Measurements from ENCODE around the gene ZDHHC14. TPM values are rescaled to one million over a fixed set of nuclear protein-coding genes. Genes with fewer than 3 reads are reported as not detected.

ZDHHC14 gene
- total and polyA plus RNA-seq, 2 experiments from 2014 or later: 3.0 to 7.4 TPM

GRCh38 chr6:157386023-157386422, 5.0 kb downstream of the ZDHHC14 start (continued):
- TF ChIP-seq, protein P1, sequence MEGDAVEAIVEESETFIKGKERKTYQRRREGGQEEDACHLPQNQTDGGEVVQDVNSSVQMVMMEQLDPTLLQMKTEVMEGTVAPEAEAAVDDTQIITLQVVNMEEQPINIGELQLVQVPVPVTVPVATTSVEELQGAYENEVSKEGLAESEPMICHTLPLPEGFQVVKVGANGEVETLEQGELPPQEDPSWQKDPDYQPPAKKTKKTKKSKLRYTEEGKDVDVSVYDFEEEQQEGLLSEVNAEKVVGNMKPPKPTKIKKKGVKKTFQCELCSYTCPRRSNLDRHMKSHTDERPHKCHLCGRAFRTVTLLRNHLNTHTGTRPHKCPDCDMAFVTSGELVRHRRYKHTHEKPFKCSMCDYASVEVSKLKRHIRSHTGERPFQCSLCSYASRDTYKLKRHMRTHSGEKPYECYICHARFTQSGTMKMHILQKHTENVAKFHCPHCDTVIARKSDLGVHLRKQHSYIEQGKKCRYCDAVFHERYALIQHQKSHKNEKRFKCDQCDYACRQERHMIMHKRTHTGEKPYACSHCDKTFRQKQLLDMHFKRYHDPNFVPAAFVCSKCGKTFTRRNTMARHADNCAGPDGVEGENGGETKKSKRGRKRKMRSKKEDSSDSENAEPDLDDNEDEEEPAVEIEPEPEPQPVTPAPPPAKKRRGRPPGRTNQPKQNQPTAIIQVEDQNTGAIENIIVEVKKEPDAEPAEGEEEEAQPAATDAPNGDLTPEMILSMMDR (conservative IDR thresholded peaks at IDR 0.05; ENCODE audit: low read depth in 2 of 2): no peak
- TF ChIP-seq CREB1 (CRISPR knock-in tag; IDR thresholded peaks at IDR 0.05; ENCODE audit: low read depth) (no peak), NANOG (IDR thresholded peaks at IDR 0.05; ENCODE audit: borderline replicate concordance) (no peak), REST (IDR thresholded peaks at IDR 0.05; ENCODE audit: unreplicated experiment) (no peak), EZH2 (IDR thresholded peaks at IDR 0.05; ENCODE audit: low read depth, unreplicated experiment) (no peak)
- TF ChIP-seq, protein P2, sequence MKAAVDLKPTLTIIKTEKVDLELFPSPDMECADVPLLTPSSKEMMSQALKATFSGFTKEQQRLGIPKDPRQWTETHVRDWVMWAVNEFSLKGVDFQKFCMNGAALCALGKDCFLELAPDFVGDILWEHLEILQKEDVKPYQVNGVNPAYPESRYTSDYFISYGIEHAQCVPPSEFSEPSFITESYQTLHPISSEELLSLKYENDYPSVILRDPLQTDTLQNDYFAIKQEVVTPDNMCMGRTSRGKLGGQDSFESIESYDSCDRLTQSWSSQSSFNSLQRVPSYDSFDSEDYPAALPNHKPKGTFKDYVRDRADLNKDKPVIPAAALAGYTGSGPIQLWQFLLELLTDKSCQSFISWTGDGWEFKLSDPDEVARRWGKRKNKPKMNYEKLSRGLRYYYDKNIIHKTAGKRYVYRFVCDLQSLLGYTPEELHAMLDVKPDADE (IDR thresholded peaks at IDR 0.05): no peak

- no peak for ATAC-seq
- Histone ChIP-seq H3K27me3 (ENCODE audit: insufficient read depth) (peaks cover 20% of the 10 kb centered on the region), H3K9me2 (ENCODE audit: insufficient read depth) (no peaks in the 10 kb centered on the region), H3K79me2 (replicated peaks; ENCODE audit: insufficient read depth) (no peaks in the 10 kb centered on the region), H3K4me2 (no peak overlapping the region), H3K4me1 (ENCODE audit: insufficient read depth) (peaks cover 9% of the 10 kb centered on the region; the same call in 1 of the 2 replicates), H3K4me3 (no peak overlapping the region), H2AFZ (no peak overlapping the region), H3F3A (replicated peaks; ENCODE audit: low read depth) (no peaks in the 10 kb centered on the region), H4K20me1 (replicated peaks; ENCODE audit: insufficient read depth) (peaks cover 2% of the 10 kb centered on the region; the same call in 1 of the 2 replicates), H3K27ac (ENCODE audit: low read depth) (no peak overlapping the region), H3K36me3 (ENCODE audit: insufficient read depth) (peaks cover 3% of the 10 kb centered on the region; the same call in 1 of the 2 replicates)
- Mint-ChIP-seq H3K36me3 (ENCODE audit: low read depth) (peaks cover 13% of the 10 kb centered on the region; the same call in 2 of the 3 replicates), H3K4me1 (peaks cover 18% of the 10 kb centered on the region), H3K27me3 (ENCODE audit: insufficient read depth, low read depth, poor library complexity) (peaks cover 15% of the 10 kb centered on the region), H3K27ac (no peak overlapping the region), H3K9me3 (peaks cover 10% of the 10 kb centered on the region), H3K4me3 (no peak overlapping the region)
- no peak for DNase-seq (ENCODE audit: low spot score)
- TF ChIP-seq EZH2phosphoT487 (IDR thresholded peaks at IDR 0.05; ENCODE audit: unreplicated experiment) (no peak), REST (IDR thresholded peaks at IDR 0.05; ENCODE audit: unreplicated experiment) (no peak), CREB1 (CRISPR knock-in tag; IDR thresholded peaks at IDR 0.05; ENCODE audit: low read depth) (no peak), ZNF114 (CRISPR knock-in tag; IDR thresholded peaks at IDR 0.05) (no peak), JUNB (IDR thresholded peaks at IDR 0.05; ENCODE audit: unreplicated experiment) (no peak), STAT1 (IDR thresholded peaks at IDR 0.05; ENCODE audit: unreplicated experiment) (no peak), EZH2 (IDR thresholded peaks at IDR 0.05; ENCODE audit: low read depth, unreplicated experiment) (no peak), NANOG (IDR thresholded peaks at IDR 0.05; ENCODE audit: borderline replicate concordance) (no peak), POLR2AphosphoS5 (IDR thresholded peaks at IDR 0.05; ENCODE audit: low read depth) (no peak)
- TF ChIP-seq, protein P2 (IDR thresholded peaks at IDR 0.05): no peak
- TF ChIP-seq, protein P1 (conservative IDR thresholded peaks at IDR 0.05; ENCODE audit: low read depth in 2 of 2): no peak
Observed at GRCh38 chr6:157386454-157386853, 5.5 kb downstream of the ZDHHC14 start.
